HepG2 (cell line): Measurements from ENCODE around the gene PA2G4. TPM values are rescaled to one million over a fixed set of nuclear protein-coding genes. Genes with fewer than 3 reads are reported as not detected.

ENCODE experiments used
- ATRX ChIP-seq: sonication (generic); formaldehyde crosslinking; IDR thresholded peaks from 2 replicates; pipeline ENCODE4 v1.4.0; 2020; ENCODE audit warnings: missing genetic modification reagents, borderline replicate concordance
- CHD2 ChIP-seq: IDR thresholded peaks from 2 replicates; pipeline ENCODE4 v1.6.1; 2011; ENCODE audit warnings: low read depth, low read length, improper control_type of control experiment
- ELF4 ChIP-seq: sonication (generic); formaldehyde crosslinking; IDR thresholded peaks from 2 replicates; pipeline ENCODE4 v1.5.0; 2020; ENCODE audit warnings: missing genetic modification reagents, mild to moderate bottlenecking, moderate library complexity, borderline replicate concordance
- FOXA1 ChIP-seq, 2 experiments: fragments of 450-650 bp in 1 of 2; sonication (generic) in 1 of 2; formaldehyde crosslinking in 1 of 2; IDR thresholded peaks; 2 replicates each; pipeline versions ENCODE4 v1.4.0 to v1.6.1; 2016 to 2020; ENCODE audit warnings: missing genetic modification reagents in 1 of 2
- MAZ ChIP-seq, 2 experiments: sonication (generic) in 1 of 2; formaldehyde crosslinking in 1 of 2; IDR thresholded peaks; 2 replicates each; pipeline versions ENCODE4 v1.5.0 to v1.6.1; 2012 to 2020; ENCODE audit warnings: low read depth in 2 of 2, mild to moderate bottlenecking in 2 of 2, borderline replicate concordance in 1 of 2, improper control_type of control experiment in 1 of 2, low read length in 1 of 2, missing genetic modification reagents in 1 of 2, moderate library complexity in 1 of 2
- MLLT10 ChIP-seq: sonication (generic); formaldehyde crosslinking; IDR thresholded peaks from 2 replicates; pipeline ENCODE4 v1.4.0; 2020; ENCODE audit warnings: missing genetic modification reagents
- NFATC3 ChIP-seq: sonication (generic); formaldehyde crosslinking; IDR thresholded peaks from 2 replicates; pipeline ENCODE4 v1.5.1; 2020; ENCODE audit warnings: mild to moderate bottlenecking, missing genetic modification reagents
- NFYC ChIP-seq: IDR thresholded peaks from 2 replicates; pipeline ENCODE4 v1.6.1; 2016; ENCODE audit warnings: missing genetic modification reagents, missing compliant biosample characterization
- NR2C2 ChIP-seq: sonication (generic); formaldehyde crosslinking; IDR thresholded peaks from 2 replicates; pipeline ENCODE4 v1.4.0; 2020; ENCODE audit warnings: missing genetic modification reagents, mild to moderate bottlenecking, moderate library complexity, borderline replicate concordance
- SSRP1 ChIP-seq: IDR thresholded peaks from 2 replicates; pipeline ENCODE4 v1.6.1; 2016; ENCODE audit warnings: control low read depth
- TOPORS ChIP-seq: sonication (generic); formaldehyde crosslinking; IDR thresholded peaks from 2 replicates; pipeline ENCODE4 v1.8.0; 2023; ENCODE audit warnings: mild to moderate bottlenecking, missing genetic modification reagents
- ZNF17 ChIP-seq: sonication (generic); formaldehyde crosslinking; IDR thresholded peaks from 2 replicates; pipeline ENCODE4 v1.5.0; 2020; ENCODE audit warnings: mild to moderate bottlenecking, missing genetic modification reagents
- ZNF337 ChIP-seq: sonication (generic); formaldehyde crosslinking; IDR thresholded peaks from 2 replicates; pipeline ENCODE4 v1.5.1; 2020; ENCODE audit warnings: missing genetic modification reagents, low read depth, mild to moderate bottlenecking, borderline replicate concordance
- ZNF34 ChIP-seq: sonication (generic); formaldehyde crosslinking; IDR thresholded peaks from 2 replicates; pipeline ENCODE4 v1.4.0; 2020; ENCODE audit warnings: mild to moderate bottlenecking, missing genetic modification reagents, borderline replicate concordance
- ZNF383 ChIP-seq: sonication (generic); formaldehyde crosslinking; IDR thresholded peaks from 2 replicates; pipeline ENCODE4 v1.4.0; 2020; ENCODE audit warnings: missing genetic modification reagents, mild to moderate bottlenecking, borderline replicate concordance
- ZSCAN12 ChIP-seq: sonication (generic); formaldehyde crosslinking; IDR thresholded peaks from 2 replicates; pipeline ENCODE4 v1.9.0; 2021; ENCODE audit warnings: mild to moderate bottlenecking, missing genetic modification reagents
- polyA plus RNA-seq, 8 experiments: library from polyadenylated mRNA; depleted of rRNA in 3 of 8; stranded (reverse) in 7 of 8; unstranded in 1 of 8; fragments of >200 nt; fragmentation: Illumina TruSeq in 4 of 8; extraction: Trizol in 4 of 8; gene quantifications; 2 replicates each; pipeline versions ENCODE4 v1.2.1 to v1.2.3, GENCODE V29; 2011 to 2016; ENCODE audit warnings: low read depth in 4 of 8, missing spikeins in 1 of 8, mixed read lengths in 1 of 8; ENCODE audit not compliant: insufficient read depth in 1 of 8
- total RNA-seq, 5 experiments: library from RNA; depleted of rRNA; stranded (reverse); fragments of >200 nt; fragmentation: Illumina TruSeq; extraction: Trizol; gene quantifications; 2 replicates each; pipeline ENCODE4 v1.2.3, GENCODE V29; 2016; ENCODE audit warnings: low read depth in 1 of 5
- TF ChIP-seq, protein P1 (sequence below): sonication (generic); formaldehyde crosslinking; IDR thresholded peaks from 2 replicates; pipeline ENCODE4 v1.5.0; 2020; ENCODE audit warnings: mild to moderate bottlenecking, missing genetic modification reagents, moderate library complexity
- TF ChIP-seq, protein P2 (sequence below): sonication (generic); formaldehyde crosslinking; IDR thresholded peaks from 2 replicates; pipeline ENCODE4 v1.4.0; 2020; ENCODE audit warnings: mild to moderate bottlenecking, missing genetic modification reagents
- TF ChIP-seq, protein P3 (sequence below): IDR thresholded peaks from 2 replicates; pipeline ENCODE4 v1.6.1; 2016; ENCODE audit warnings: mild to moderate bottlenecking
- TF ChIP-seq, protein P4 (sequence below): sonication (generic); formaldehyde crosslinking; IDR thresholded peaks from 2 replicates; pipeline ENCODE4 v1.4.0; 2020; ENCODE audit warnings: missing genetic modification reagents

PA2G4 gene
- total and polyA plus RNA-seq, 2 of the 13 experiments (the other 11 are each of a cell fraction or from before 2014, with no cell fraction given) = 147 to 240 TPM

DNA sequence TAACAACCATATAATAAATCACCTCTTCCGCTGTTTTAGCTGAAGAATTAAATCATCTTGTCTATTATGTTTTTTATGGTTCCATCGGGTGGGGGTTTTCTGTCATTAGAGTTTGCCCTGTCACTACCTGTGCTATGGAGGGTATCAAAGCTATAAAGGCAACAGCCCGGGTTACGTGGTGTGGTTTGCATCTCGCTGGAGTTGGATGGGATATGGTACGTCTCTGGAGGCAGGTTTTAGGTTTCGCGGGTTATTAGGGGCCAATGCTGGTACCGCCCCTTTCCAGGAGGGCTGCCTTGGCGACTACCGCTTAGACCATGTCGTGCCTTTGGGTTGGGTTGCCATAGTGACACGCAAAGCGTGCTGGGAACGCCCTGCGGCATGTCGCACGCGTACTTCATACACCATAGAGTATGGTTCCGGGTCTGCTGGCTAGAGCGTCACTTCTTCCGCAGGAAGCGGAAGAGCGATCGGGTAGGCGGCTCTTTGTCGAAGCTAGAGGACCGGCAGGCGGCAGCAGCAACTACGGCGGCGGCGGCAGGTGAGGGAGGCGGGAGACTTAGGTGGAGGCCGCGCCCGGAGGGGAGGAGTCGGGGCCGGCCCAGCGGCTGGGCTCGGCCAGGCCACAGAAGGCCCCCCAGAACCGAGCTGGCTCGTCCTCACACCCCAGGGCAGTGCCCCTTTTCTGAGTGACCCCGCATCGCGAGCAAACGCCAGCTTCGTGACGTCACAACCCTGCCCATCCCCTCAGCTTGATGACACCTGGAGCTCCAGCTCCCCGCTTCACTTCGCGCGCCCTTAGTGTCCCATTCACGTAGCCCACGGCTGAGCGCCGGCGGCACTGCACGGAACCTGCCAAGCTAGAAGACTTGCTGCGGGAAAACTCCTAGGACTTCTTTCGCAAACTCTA, 13.7 kb downstream of the PA2G4 start, which contains the start of gene ZC3H10 (continued):
- TF ChIP-seq, protein P1, sequence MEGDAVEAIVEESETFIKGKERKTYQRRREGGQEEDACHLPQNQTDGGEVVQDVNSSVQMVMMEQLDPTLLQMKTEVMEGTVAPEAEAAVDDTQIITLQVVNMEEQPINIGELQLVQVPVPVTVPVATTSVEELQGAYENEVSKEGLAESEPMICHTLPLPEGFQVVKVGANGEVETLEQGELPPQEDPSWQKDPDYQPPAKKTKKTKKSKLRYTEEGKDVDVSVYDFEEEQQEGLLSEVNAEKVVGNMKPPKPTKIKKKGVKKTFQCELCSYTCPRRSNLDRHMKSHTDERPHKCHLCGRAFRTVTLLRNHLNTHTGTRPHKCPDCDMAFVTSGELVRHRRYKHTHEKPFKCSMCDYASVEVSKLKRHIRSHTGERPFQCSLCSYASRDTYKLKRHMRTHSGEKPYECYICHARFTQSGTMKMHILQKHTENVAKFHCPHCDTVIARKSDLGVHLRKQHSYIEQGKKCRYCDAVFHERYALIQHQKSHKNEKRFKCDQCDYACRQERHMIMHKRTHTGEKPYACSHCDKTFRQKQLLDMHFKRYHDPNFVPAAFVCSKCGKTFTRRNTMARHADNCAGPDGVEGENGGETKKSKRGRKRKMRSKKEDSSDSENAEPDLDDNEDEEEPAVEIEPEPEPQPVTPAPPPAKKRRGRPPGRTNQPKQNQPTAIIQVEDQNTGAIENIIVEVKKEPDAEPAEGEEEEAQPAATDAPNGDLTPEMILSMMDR = peak; percentile 91
- TF ChIP-seq ZNF34 (CRISPR knock-in tag) (no peak), ZNF383 (CRISPR knock-in tag) (no peak), ZNF17 (no peak), MLLT10 (CRISPR knock-in tag) (no peak), NFATC3 (no peak), CHD2 (peak; percentile 67; the same call in 1 of the 2 replicates), ATRX (CRISPR knock-in tag) (no peak), MAZ (IDR thresholded peaks at IDR 0.05; ENCODE audit: borderline replicate concordance, low read depth, low read length) (no peak), MAZ (CRISPR knock-in tag; IDR thresholded peaks at IDR 0.05; ENCODE audit: low read depth) (peak; percentile 95), TOPORS (CRISPR knock-in tag) (peak; percentile 78; the same call in 1 of the 2 replicates), ZNF337 (CRISPR knock-in tag) (no peak), SSRP1 (CRISPR knock-in tag) (no peak), ZSCAN12 (CRISPR knock-in tag) (no peak), ELF4 (CRISPR knock-in tag) (peak; percentile 92), NFYC (peak; percentile 56), FOXA1 (IDR thresholded peaks at IDR 0.05) (no peak), FOXA1 (CRISPR knock-in tag; IDR thresholded peaks at IDR 0.05) (peak; percentile 45; the same call in 1 of the 2 replicates), NR2C2 (peak; percentile 99)
- TF ChIP-seq, protein P2, sequence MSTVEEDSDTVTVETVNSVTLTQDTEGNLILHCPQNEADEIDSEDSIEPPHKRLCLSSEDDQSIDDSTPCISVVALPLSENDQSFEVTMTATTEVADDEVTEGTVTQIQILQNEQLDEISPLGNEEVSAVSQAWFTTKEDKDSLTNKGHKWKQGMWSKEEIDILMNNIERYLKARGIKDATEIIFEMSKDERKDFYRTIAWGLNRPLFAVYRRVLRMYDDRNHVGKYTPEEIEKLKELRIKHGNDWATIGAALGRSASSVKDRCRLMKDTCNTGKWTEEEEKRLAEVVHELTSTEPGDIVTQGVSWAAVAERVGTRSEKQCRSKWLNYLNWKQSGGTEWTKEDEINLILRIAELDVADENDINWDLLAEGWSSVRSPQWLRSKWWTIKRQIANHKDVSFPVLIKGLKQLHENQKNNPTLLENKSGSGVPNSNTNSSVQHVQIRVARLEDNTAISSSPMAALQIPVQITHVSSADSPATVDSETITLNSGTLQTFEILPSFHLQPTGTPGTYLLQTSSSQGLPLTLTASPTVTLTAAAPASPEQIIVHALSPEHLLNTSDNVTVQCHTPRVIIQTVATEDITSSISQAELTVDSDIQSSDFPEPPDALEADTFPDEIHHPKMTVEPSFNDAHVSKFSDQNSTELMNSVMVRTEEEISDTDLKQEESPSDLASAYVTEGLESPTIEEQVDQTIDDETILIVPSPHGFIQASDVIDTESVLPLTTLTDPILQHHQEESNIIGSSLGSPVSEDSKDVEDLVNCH (CRISPR knock-in tag) = no peak
- TF ChIP-seq, protein P3, sequence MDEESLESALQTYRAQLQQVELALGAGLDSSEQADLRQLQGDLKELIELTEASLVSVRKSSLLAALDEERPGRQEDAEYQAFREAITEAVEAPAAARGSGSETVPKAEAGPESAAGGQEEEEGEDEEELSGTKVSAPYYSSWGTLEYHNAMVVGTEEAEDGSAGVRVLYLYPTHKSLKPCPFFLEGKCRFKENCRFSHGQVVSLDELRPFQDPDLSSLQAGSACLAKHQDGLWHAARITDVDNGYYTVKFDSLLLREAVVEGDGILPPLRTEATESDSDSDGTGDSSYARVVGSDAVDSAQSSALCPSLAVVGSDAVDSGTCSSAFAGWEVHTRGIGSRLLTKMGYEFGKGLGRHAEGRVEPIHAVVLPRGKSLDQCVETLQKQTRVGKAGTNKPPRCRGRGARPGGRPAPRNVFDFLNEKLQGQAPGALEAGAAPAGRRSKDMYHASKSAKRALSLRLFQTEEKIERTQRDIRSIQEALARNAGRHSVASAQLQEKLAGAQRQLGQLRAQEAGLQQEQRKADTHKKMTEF (CRISPR knock-in tag) = peak; percentile 90
- TF ChIP-seq, protein P4, sequence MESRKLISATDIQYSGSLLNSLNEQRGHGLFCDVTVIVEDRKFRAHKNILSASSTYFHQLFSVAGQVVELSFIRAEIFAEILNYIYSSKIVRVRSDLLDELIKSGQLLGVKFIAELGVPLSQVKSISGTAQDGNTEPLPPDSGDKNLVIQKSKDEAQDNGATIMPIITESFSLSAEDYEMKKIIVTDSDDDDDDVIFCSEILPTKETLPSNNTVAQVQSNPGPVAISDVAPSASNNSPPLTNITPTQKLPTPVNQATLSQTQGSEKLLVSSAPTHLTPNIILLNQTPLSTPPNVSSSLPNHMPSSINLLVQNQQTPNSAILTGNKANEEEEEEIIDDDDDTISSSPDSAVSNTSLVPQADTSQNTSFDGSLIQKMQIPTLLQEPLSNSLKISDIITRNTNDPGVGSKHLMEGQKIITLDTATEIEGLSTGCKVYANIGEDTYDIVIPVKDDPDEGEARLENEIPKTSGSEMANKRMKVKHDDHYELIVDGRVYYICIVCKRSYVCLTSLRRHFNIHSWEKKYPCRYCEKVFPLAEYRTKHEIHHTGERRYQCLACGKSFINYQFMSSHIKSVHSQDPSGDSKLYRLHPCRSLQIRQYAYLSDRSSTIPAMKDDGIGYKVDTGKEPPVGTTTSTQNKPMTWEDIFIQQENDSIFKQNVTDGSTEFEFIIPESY (CRISPR knock-in tag) = peak; percentile 49; the same call in 1 of the 2 replicates
